HepG2 (cell line): ENCODE results near the gene COL9A2. TPM values are rescaled to one million over a fixed set of nuclear protein-coding genes. Genes with fewer than 3 reads are reported as not detected.

Source experiments
- ATAC-seq: fragments of 200-7000 bp; cut with Tn5 transposase; 3 replicates; pipeline ENCODE4 v1.9.1; 2020; ENCODE audit warnings: mild to moderate bottlenecking, moderate library complexity
- BruUV-seq: library from RNA; stranded (reverse); fragments of 400-500 nt; replicated peaks from 2 replicates; lab custom pipeline; 2021; lab: Mats Ljungman, UMichigan
- CTCF ChIA-PET: fragments of 300-600 bp; formaldehyde crosslinking; extraction: SDS; loops from one replicate; lab custom pipeline; 2021; ENCODE audit warnings: low total read pairs, inconsistent platforms, low intra/inter-chr PET ratio; lab: Yijun Ruan, JAX
- POLR2A ChIA-PET: fragments of 350-600 bp; sonication (Branson Sonifier 250); formaldehyde crosslinking; loops from one replicate; lab custom pipeline; 2020; ENCODE audit warnings: antibody characterized with exemption, inconsistent platforms; lab: Yijun Ruan, JAX
- DNase-seq: peaks from one replicate; pipeline ENCODE4 v3.0.0-alpha.2; 2015; ENCODE audit warnings: low spot score
- FAIRE-seq: peaks from 3 replicates; lab custom pipeline; 2011; peaks lifted over from hg19 to GRCh38; lab: Jason Lieb, UNC
- H2AFZ ChIP-seq: one replicate; pipeline ENCODE4 v1.6.1; 2011; ENCODE audit warnings: low read length, inconsistent platforms
- H3K27ac ChIP-seq: fragments of 300-600 bp; 3 replicates; pipeline ENCODE4 v1.8.0; 2011; ENCODE audit warnings: mixed run types, mild to moderate bottlenecking, mixed read lengths, low read length, inconsistent platforms; ENCODE audit not compliant: insufficient read depth; ENCODE audit errors: extremely low read length
- H3K27me3 ChIP-seq, 2 experiments: fragments of 200-600 bp in 1 of 2; 2 replicates in 1 of 2; 3 replicates in 1 of 2; pipeline versions ENCODE4 v1.6.0 to v1.8.0; 2011; ENCODE audit warnings: low read length in 2 of 2, mild to moderate bottlenecking in 2 of 2, moderate library complexity in 2 of 2, inconsistent platforms in 1 of 2; ENCODE audit not compliant: insufficient read depth in 2 of 2, control insufficient read depth in 1 of 2
- H3K36me3 ChIP-seq, 2 experiments: fragments of 200-600 bp in 1 of 2; replicated peaks in 1 of 2; 2 replicates in 1 of 2; 3 replicates in 1 of 2; pipeline versions ENCODE4 v1.5.1 to v1.8.0; 2011; ENCODE audit warnings: low read length in 2 of 2, inconsistent platforms in 1 of 2; ENCODE audit not compliant: insufficient read depth in 2 of 2, control insufficient read depth in 1 of 2
- H3K4me1 ChIP-seq: 2 replicates; pipeline ENCODE4 v1.5.1; 2012; ENCODE audit warnings: low read length, inconsistent platforms; ENCODE audit not compliant: insufficient read depth
- H3K4me2 ChIP-seq: 2 replicates; pipeline ENCODE4 v1.6.0; 2011; ENCODE audit warnings: low read depth, low read length, inconsistent platforms
- H3K4me3 ChIP-seq, 3 experiments: fragments of 200-600 bp in 1 of 3; sonication (generic), shearing (Covaris generic) in 1 of 3; replicated peaks in 1 of 3; 2 replicates each; pipeline ENCODE4 v1.5.1; 2011 to 2016; ENCODE audit warnings: low read length in 3 of 3, inconsistent platforms in 2 of 3, low read depth in 2 of 3, mild to moderate bottlenecking in 2 of 3, control low read depth in 1 of 3, mixed read lengths in 1 of 3; ENCODE audit not compliant: insufficient read depth in 1 of 3
- H3K79me2 ChIP-seq: one replicate; pipeline ENCODE4 v1.6.1; 2011; ENCODE audit warnings: low read length, inconsistent platforms; ENCODE audit not compliant: insufficient read depth
- H3K9ac ChIP-seq: 2 replicates; pipeline ENCODE4 v1.6.0; 2011; ENCODE audit warnings: mild to moderate bottlenecking, low read depth, low read length, inconsistent platforms; ENCODE audit not compliant: insufficient read depth
- H3K9me3 ChIP-seq: 2 replicates; pipeline ENCODE4 v1.5.1; 2012; ENCODE audit warnings: mild to moderate bottlenecking, low read length
- H4K20me1 ChIP-seq: 2 replicates; pipeline ENCODE4 v1.6.0; 2011; ENCODE audit warnings: inconsistent platforms, mild to moderate bottlenecking, low read length, moderate library complexity; ENCODE audit not compliant: insufficient read depth
- CREBL2 ChIP-seq: sonication (generic); formaldehyde crosslinking; IDR thresholded peaks from 2 replicates; pipeline ENCODE4 v1.8.1; 2023; ENCODE audit warnings: missing genetic modification reagents, mild to moderate bottlenecking, borderline replicate concordance
- IKZF1 ChIP-seq: fragments of 450-650 bp; IDR thresholded peaks from 2 replicates; pipeline ENCODE4 v1.7.1; 2016
- MEIS1 ChIP-seq: sonication (generic); formaldehyde crosslinking; IDR thresholded peaks from 2 replicates; pipeline ENCODE4 v1.9.0; 2021; ENCODE audit warnings: mild to moderate bottlenecking, missing genetic modification reagents, moderate library complexity, borderline replicate concordance
- MNT ChIP-seq: fragments of 450-650 bp; IDR thresholded peaks from 2 replicates; pipeline ENCODE4 v1.6.1; 2016
- POLR2A ChIP-seq, 2 experiments: IDR thresholded peaks; 2 replicates each; pipeline ENCODE4 v1.6.1; 2011; ENCODE audit warnings: low read depth in 2 of 2, low read length in 2 of 2, mild to moderate bottlenecking in 1 of 2, moderate library complexity in 1 of 2; ENCODE audit not compliant: insufficient read depth in 1 of 2
- SOX5 ChIP-seq: IDR thresholded peaks from 2 replicates; pipeline ENCODE4 v1.6.1; 2016; ENCODE audit warnings: borderline replicate concordance
- ZBTB8A ChIP-seq: sonication (generic); formaldehyde crosslinking; IDR thresholded peaks from 2 replicates; pipeline ENCODE4 v1.4.0; 2020; ENCODE audit warnings: mild to moderate bottlenecking, low read depth, missing genetic modification reagents, borderline replicate concordance
- ZGPAT ChIP-seq: IDR thresholded peaks from 2 replicates; pipeline ENCODE4 v1.6.1; 2016; ENCODE audit warnings: mild to moderate bottlenecking
- WGBS: methylation state at CpG from one replicate; pipeline ENCODE4 v1.1.6; 2017; ENCODE audit warnings: low lambda C conversion rate; 5-methylcytosine and 5-hydroxymethylcytosine counted together
- in situ Hi-C: cut with HindIII; loops from 2 replicates; pipeline ENCODE4 v1.10.0; 2017; ENCODE audit warnings: low pct_unique_long_range_greater_than_20kb; ENCODE audit not compliant: extremely low pct_ligation_motif_present
- intact Hi-C: fragments of 100-400 bp; cut with micrococcal nuclease; formaldehyde crosslinking; loops from one replicate; pipeline ENCODE4 v1.10.0; 2022; ENCODE audit not compliant: unreplicated experiment
- polyA plus RNA-seq, 8 experiments: library from polyadenylated mRNA; depleted of rRNA in 3 of 8; stranded (reverse) in 7 of 8; unstranded in 1 of 8; fragments of >200 nt; fragmentation: Illumina TruSeq in 4 of 8; extraction: Trizol in 4 of 8; gene quantifications; 2 replicates each; pipeline versions ENCODE4 v1.2.1 to v1.2.3, GENCODE V29; 2011 to 2016; ENCODE audit warnings: low read depth in 4 of 8, missing spikeins in 1 of 8, mixed read lengths in 1 of 8; ENCODE audit not compliant: insufficient read depth in 1 of 8
- total RNA-seq, 5 experiments: library from RNA; depleted of rRNA; stranded (reverse); fragments of >200 nt; fragmentation: Illumina TruSeq; extraction: Trizol; gene quantifications; 2 replicates each; pipeline ENCODE4 v1.2.3, GENCODE V29; 2016; ENCODE audit warnings: low read depth in 1 of 5
- TF ChIP-seq, protein P1 (sequence below), 2 experiments: sonication (generic) in 1 of 2; formaldehyde crosslinking in 1 of 2; IDR thresholded peaks; 2 replicates each; pipeline versions ENCODE4 v1.5.1 to v1.6.1; 2011 to 2020; ENCODE audit warnings: borderline replicate concordance in 1 of 2, low read depth in 1 of 2, low read length in 1 of 2, mild to moderate bottlenecking in 1 of 2, missing genetic modification reagents in 1 of 2, moderate library complexity in 1 of 2
- TF ChIP-seq, protein P2 (sequence below): sonication (generic); formaldehyde crosslinking; IDR thresholded peaks from 2 replicates; pipeline ENCODE4 v1.5.0; 2020; ENCODE audit warnings: missing genetic modification reagents, mild to moderate bottlenecking, borderline replicate concordance

The COL9A2 gene
- total and polyA plus RNA-seq, 2 of the 13 experiments (the other 11 are each of a cell fraction or from before 2014, with no cell fraction given) = 20.2 to 26.9 TPM

- TF ChIP-seq MNT = no peak
- no peak for TF ChIP-seq CREBL2
- TF ChIP-seq ZBTB8A (CRISPR knock-in tag) = no peak
- no peak; the same call in 1 of the 2 replicates for TF ChIP-seq MEIS1 (CRISPR knock-in tag)
- 0 out of 4 replicates have a peak, but pooled peaks of 1 of the 2 experiments have one; percentile 34 for TF ChIP-seq POLR2A (IDR thresholded peaks at IDR 0.05; ENCODE audit: insufficient read depth in 1 of 2, low read depth in 2 of 2, low read length in 2 of 2)
These were observed 2.9 kb downstream of the COL9A2 start (continued) for GRCh38 chr1:40313958-40314720.

GRCh38 chr1:40313329-40313957, 3.6 kb downstream of the COL9A2 start:
- no peak for FAIRE-seq
- POLR2A ChIA-PET = interaction anchor here (0.8 to 4.6 kb wide), 8 partner anchors 12 to 77 kb away, joined by 3 to 23 read pairs (median 6); partner anchors contain the start of genes SMAP2 and ZMPSTE24
- 88% methylated on average over 4 of the region's 5 CpGs for WGBS
- TF ChIP-seq, protein P1, sequence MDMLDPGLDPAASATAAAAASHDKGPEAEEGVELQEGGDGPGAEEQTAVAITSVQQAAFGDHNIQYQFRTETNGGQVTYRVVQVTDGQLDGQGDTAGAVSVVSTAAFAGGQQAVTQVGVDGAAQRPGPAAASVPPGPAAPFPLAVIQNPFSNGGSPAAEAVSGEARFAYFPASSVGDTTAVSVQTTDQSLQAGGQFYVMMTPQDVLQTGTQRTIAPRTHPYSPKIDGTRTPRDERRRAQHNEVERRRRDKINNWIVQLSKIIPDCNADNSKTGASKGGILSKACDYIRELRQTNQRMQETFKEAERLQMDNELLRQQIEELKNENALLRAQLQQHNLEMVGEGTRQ (IDR thresholded peaks at IDR 0.05; ENCODE audit: low read depth, low read length) = no peak
- TF ChIP-seq, protein P1 (CRISPR knock-in tag; IDR thresholded peaks at IDR 0.05; ENCODE audit: borderline replicate concordance) = no peak
- TF ChIP-seq IKZF1 (no peak), SOX5 (CRISPR knock-in tag) (0 out of 2 replicates have a peak, but pooled peaks have one; percentile 8), ZGPAT (CRISPR knock-in tag) (no peak; the same call in 1 of the 2 replicates)
- TF ChIP-seq, protein P2, sequence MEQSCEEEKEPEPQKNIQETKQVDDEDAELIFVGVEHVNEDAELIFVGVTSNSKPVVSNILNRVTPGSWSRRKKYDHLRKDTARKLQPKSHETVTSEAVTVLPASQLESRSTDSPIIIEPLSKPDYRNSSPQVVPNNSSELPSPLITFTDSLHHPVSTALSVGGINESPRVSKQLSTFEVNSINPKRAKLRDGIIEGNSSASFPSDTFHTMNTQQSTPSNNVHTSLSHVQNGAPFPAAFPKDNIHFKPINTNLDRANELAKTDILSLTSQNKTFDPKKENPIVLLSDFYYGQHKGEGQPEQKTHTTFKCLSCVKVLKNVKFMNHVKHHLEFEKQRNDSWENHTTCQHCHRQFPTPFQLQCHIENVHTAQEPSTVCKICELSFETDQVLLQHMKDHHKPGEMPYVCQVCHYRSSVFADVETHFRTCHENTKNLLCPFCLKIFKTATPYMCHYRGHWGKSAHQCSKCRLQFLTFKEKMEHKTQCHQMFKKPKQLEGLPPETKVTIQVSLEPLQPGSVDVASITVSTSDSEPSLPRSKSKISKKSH = no peak

More at GRCh38 chr1:40313329-40313957, 3.6 kb downstream of the COL9A2 start:
- Histone ChIP-seq H3K27ac (peak overlapping the region; percentile 82), H3K9me3 (no peaks in the 10 kb centered on the region), H3K36me3 (no peaks in the 10 kb centered on the region; a peak in 1 of 5 replicates), H3K27me3 (peaks cover 0 to 6% of the 10 kb centered on the region in 2 experiments; a peak in 1 of 5 replicates), H3K9ac (peak overlapping the region; percentile 74), H2AFZ (no peak overlapping the region), H3K79me2 (no peaks in the 10 kb centered on the region), H3K4me2 (peak overlapping the region; percentile 96), H4K20me1 (no peaks in the 10 kb centered on the region), H3K4me1 (peaks cover 47% of the 10 kb centered on the region), H3K4me3 (peak overlapping the region in 2 of 3 experiments; percentile 15 to 93; a peak in 2 of 6 replicates)
- in situ Hi-C loops (no loop called here), intact Hi-C loops (loop anchor here (10.0 kb wide), 1 partner anchor 59 kb away; the partner anchor contains the start of gene ZMPSTE24)
- ATAC-seq = peak; percentile 2; the same call in 1 of the 3 replicates
- peak; percentile 76 for DNase-seq
- no TSS peak for BruUV-seq
- CTCF ChIA-PET = no interaction called here
